ENCODE measurements around the gene SLU7. TPM values are rescaled to one million over a fixed set of nuclear protein-coding genes. Genes with fewer than 3 reads are reported as not detected.

The SLU7 gene
- total RNA-seq, 1 donor from 2014 or later = 59.3 TPM

DNA sequence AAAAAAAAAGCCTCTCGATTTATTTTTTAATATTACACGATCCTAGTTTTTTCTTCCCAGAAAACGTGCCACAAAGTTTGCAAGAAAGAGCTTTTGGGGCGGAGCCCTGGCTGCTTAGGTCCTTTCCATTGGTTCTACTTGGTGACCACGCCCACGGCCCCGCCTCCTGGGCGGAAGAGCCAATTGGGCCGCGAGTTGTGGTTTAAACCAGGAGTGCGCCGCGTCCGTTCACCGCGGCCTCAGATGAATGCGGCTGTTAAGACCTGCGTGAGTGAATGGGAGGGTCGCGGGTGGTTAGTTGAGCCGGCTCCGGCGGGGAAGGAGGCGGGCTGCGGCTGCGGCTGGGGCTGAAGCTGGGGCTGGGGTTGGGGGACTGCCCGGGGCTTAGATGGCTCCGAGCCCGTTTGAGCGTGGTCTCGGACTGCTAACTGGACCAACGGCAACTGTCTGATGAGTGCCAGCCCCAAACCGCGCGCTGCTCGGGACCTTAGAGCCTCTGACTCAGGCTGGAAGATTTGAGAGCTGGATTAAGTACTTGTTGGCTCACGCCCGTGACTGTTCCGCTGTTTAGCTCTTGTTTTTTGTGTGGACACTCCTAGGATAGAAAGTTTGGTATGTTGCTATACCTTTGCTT lies 2.9 kb upstream of the SLU7 start, which contains the start of gene PTTG1:
PTTG1 (plus strand) TSS at position 231 of the 634 bp plus-strand sequence. CDS start 458 bp downstream, outside the sequence.
- intact Hi-C loops (cut with micrococcal nuclease) = no loop called here
- peak; percentile 70 for ATAC-seq (ENCODE audit: low read depth)
- H3K4me3 Mint-ChIP-seq = peak within 1 kb of the TSS; percentile 92

DNA sequence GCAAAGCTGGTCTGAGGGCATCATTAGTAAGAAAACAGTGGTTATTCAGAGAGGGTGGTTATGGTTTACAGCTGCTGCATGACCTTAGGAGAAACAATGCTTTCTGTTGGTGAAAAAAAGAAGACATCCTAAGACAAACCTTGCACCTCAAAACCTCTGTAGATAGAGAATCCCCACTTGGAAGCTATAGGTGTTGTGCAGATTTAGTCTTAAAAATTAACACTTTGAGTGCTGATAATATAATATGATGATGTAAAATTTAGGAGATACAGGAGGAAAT lies 1.4 kb upstream of the SLU7 start:
- intact Hi-C loops (cut with micrococcal nuclease) = no loop called here
- CTCF ChIA-PET = interaction anchor here (1.2 to 3.4 kb wide), 3 partner anchors 14 to 47 kb away, joined by 4 to 24 read pairs (median 6); no protein-coding TSS in a partner anchor
- POLR2A ChIA-PET = interaction anchor here (3.0 to 3.4 kb wide), 2 partner anchors 19 to 48 kb away, joined by 32 to 73 read pairs; no protein-coding TSS in a partner anchor

More for the DNA sequence above, 2.9 kb upstream of the SLU7 start, which contains the start of gene PTTG1:
- Mint-ChIP-seq H3K4me1 (peaks cover 80% of the 10 kb centered on the region), H3K36me3 (ENCODE audit: low read depth) (peaks cover 16% of the 10 kb centered on the region), H3K27ac (peak within 1 kb of the TSS; percentile 94), H3K27me3 (no peaks in the 10 kb centered on the region), H3K9me3 (no peaks in the 10 kb centered on the region)
- ChIA-PET CTCF (interaction anchor here (0.6 to 3.9 kb wide), 4 partner anchors 17 to 214 kb away, joined by 3 to 33 read pairs (median 4); no protein-coding TSS in a partner anchor), POLR2A (interaction anchor here (0.6 to 2.6 kb wide), 8 partner anchors 12 to 413 kb away, joined by 3 to 27 read pairs (median 5); partner anchors contain the start of genes FAM200C, PWWP2A and TTC1)
- TF ChIP-seq, protein P1, sequence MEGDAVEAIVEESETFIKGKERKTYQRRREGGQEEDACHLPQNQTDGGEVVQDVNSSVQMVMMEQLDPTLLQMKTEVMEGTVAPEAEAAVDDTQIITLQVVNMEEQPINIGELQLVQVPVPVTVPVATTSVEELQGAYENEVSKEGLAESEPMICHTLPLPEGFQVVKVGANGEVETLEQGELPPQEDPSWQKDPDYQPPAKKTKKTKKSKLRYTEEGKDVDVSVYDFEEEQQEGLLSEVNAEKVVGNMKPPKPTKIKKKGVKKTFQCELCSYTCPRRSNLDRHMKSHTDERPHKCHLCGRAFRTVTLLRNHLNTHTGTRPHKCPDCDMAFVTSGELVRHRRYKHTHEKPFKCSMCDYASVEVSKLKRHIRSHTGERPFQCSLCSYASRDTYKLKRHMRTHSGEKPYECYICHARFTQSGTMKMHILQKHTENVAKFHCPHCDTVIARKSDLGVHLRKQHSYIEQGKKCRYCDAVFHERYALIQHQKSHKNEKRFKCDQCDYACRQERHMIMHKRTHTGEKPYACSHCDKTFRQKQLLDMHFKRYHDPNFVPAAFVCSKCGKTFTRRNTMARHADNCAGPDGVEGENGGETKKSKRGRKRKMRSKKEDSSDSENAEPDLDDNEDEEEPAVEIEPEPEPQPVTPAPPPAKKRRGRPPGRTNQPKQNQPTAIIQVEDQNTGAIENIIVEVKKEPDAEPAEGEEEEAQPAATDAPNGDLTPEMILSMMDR (IDR thresholded peaks at IDR 0.05) = no peak
- peak; percentile 88 for DNase-seq

DNA sequence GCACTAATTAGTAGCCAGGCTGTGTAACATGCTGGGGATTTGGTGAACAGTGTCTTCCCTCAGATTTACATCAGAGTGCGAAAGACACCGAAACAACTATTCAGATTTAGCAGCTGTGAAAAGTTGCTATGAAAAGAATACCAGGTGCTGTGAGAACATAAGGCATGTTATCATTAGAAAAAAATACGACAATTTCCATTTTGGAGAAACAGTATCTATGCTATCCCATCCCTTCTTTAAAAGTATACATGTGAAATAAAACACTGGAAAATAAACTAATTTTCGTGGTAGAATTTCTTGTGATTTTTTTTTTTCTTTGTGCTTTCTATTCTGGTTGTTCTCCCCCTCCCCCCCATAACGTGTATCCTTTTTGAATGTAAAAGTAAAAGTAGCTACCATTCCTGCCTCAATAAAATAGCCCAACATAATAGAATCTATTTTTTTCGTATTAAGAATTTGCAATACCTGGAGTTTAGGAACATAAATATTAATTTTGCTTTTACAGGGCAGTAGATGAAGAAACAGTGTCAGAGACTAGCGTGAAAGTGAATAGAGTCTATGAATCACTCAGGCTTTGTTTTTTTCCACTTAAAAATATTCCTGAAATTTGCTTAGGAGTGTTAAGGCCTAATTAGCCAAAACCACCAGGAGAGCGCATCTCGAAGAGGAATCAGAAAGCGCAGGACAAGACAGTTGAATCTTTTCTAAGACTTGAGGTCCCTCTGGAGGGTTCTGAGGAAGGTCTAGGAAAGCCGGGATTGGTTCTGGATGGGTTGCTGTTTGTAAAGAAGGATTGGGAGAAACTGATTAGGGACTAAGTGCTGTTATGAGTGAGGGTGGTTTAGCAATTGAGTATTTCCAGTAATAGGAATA lies 813 bp upstream of the SLU7 start:
- DNase-seq (no peak), ATAC-seq (ENCODE audit: low read depth) (no peak)
- H3K36me3 Mint-ChIP-seq (ENCODE audit: low read depth) = peaks cover 32% of the 10 kb centered on the region
- no peaks in the 10 kb centered on the region for H3K27me3 Mint-ChIP-seq
- no peaks in the 10 kb centered on the region for H3K9me3 Mint-ChIP-seq
- intact Hi-C loops (cut with micrococcal nuclease) = loop anchor here (1.0 to 2.0 kb wide), 5 partner anchors 15 to 300 kb away; partner anchors contain the start of genes FAM200C and PWWP2A
- POLR2A ChIA-PET = interaction anchor here (0.5 to 3.4 kb wide), 24 partner anchors 9 to 1749 kb away, joined by 3 to 73 read pairs (median 4); partner anchors contain the start of genes C1QTNF2, EBF1, FAM200C and PWWP2A
- peak overlapping the region; percentile 91 for H3K4me3 Mint-ChIP-seq
- peaks cover 80% of the 10 kb centered on the region for H3K4me1 Mint-ChIP-seq
- CTCF ChIA-PET = interaction anchor here (0.9 to 3.4 kb wide), 5 partner anchors 14 to 48 kb away, joined by 3 to 24 read pairs (median 4); no protein-coding TSS in a partner anchor
- TF ChIP-seq, protein P1 (IDR thresholded peaks at IDR 0.05) = no peak
- peak overlapping the region; percentile 90 for H3K27ac Mint-ChIP-seq

More for the DNA sequence above, 1.4 kb upstream of the SLU7 start:
- TF ChIP-seq, protein P1 (IDR thresholded peaks at IDR 0.05) = no peak
- ATAC-seq (ENCODE audit: low read depth) (no peak), DNase-seq (no peak)
- Mint-ChIP-seq H3K4me3 (peak overlapping the region; percentile 91), H3K36me3 (ENCODE audit: low read depth) (peaks cover 26% of the 10 kb centered on the region), H3K9me3 (no peaks in the 10 kb centered on the region), H3K27ac (peak overlapping the region; percentile 90), H3K27me3 (no peaks in the 10 kb centered on the region), H3K4me1 (peaks cover 86% of the 10 kb centered on the region)

DNA sequence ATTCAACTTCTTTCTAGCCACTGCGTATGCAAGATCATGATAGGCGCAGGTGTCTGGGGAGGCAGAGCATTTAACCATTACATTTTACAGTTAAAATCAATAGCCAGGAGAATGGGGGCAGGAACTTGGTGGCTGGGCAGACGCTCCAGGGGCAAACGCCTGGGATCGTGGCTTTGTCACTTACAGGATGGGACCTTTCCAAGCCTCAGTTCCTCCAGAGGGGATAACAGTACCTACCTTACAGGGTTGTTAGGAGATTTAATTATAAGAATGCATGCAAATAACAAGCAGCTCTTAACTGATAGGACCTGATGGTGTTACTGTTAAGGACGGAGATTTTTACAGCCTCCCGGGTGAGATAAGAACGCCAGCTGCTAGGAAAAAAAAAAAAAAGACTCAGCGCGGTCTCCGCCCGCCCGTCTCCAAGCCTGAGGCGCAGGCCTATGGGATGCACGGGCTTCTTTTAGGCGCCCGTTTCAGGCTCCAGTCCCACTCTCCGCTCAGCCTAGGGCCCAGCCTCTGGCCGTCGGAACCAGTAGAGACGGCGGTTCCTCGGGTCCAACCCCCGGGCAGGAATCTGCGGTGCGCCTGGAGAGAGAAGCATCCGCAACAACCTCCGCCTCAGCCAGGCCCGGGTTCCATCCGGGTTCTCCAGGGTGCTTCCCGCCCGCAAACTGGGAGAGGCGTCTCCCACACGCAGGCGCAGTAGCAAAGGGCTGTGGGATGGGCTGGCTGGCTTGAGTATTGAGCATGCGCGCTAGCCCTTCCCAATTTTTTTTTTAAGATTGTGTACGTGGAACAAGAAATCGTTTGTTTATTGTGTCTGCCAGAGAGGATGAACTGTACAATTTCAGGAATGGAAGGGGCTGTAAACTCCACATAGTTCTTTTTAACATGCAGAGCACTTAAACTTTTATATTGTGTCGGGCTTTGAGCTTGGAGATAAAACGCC lies 19.2 kb downstream of the SLU7 start, which contains the start of gene FAM200C:
FAM200C (minus strand) TSS at position 653 of the 952 bp plus-strand sequence. CDS start 4,564 bp downstream, outside the sequence.
- ChIA-PET POLR2A (interaction anchor here (0.7 to 1.9 kb wide), 4 partner anchors 19 to 180 kb away, joined by 3 to 10 read pairs (median 3); partner anchors contain the start of genes PTTG1 and SLU7), CTCF (no interaction called here)
- TF ChIP-seq, protein P1 (IDR thresholded peaks at IDR 0.05) = no peak
- peak; percentile 80 for ATAC-seq (ENCODE audit: low read depth)
- intact Hi-C loops (cut with micrococcal nuclease) = loop anchor here (2.0 kb wide), 2 partner anchors 19 to 29 kb away; partner anchors contain the start of genes C1QTNF2 and SLU7
- Mint-ChIP-seq H3K27ac (peak within 1 kb of the TSS; percentile 59), H3K27me3 (no peaks in the 10 kb centered on the region), H3K4me3 (peak within 1 kb of the TSS; percentile 88), H3K9me3 (no peaks in the 10 kb centered on the region), H3K4me1 (peaks cover 10% of the 10 kb centered on the region), H3K36me3 (ENCODE audit: low read depth) (peaks cover 38% of the 10 kb centered on the region)
- DNase-seq = peak; percentile 55
